ENCODE results near the gene COX5A.
"Not testable (repeated sequence)": the region's sequence is repeated elsewhere in the genome, so short reads cannot be mapped to it uniquely, and the experiment has no call there.

The COX5A gene

DNA sequence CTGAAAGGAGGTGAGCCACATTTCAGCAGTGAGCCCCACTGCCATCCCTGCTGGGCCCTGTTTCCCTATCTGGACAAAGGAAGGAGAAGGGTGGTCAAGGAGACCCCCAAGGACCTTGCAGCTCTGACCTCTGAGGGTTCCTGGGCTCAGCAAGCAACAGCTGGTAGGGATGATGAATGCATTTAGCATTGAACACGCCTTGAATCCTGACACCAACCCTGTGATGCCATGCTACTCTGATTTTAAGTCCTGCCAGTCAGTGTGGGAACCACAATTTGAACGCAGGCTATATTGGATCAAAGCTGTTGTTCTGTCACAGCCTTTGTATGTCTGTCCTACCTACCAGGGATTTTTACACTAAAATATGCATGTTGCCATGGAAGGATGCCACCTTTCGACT lies 41.6 kb downstream of the COX5A start:
- no peak for DNase-seq

DNA sequence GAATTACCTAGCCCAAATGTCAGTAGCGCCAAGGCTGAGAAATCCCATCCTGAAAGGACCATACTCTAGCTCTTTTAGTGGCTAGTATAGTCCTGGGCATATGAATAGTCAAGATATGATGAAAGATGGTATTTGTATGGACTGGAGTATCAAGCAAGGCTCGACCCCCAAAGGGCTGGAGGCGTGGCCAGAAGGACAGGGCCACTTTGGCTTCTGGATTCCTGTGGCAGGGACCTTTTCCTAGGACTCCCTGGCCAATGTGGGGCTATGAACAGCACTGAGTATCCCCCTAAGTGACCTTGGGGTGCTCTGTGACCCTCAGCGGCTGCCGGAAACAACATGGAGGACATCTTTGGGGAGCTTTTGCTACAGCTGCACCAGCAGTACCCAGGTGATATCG lies 42.0 kb downstream of the COX5A start:
- no peak for DNase-seq

DNA sequence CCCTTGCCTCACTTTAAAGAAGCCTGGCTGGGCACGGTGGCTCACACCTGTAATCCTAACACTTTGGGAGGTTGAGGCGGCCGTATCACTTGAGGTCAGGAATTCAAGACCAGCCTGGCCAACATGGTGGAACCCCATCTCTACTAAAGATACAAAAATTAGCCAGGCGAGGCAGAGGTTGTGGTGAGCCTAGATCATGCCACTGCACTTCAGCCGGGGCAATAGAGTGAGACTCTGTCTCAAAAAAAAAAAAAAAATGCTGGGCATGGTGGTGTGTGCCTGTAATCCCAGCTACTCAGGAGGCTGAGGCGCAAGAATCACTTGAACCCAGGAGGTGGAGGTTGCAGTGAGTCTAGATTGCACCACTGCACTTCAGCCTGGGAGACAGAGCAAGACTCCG lies 43.5 kb downstream of the COX5A start:
- not testable (repeated sequence) for DNase-seq

DNA sequence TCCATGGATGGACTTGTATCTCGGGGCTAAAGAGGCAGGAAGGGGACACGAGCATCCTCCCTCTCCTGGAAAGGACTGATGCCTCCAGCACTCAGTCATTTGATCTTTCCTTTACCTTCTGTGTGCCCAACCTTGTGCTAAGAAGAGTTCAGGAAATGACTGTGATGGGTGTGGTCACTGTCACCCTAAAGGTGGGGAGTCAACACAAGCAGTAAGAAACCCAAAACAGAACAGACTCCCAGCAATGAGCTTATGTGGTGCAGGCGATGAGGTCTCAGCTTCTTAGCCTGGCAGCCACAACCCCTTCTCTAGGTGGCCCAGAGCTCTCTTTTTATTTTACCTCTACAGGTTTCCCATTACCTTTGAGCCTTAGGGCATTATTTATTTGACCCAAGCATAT lies 44.2 kb downstream of the COX5A start:
- DNase-seq: no peak

DNA sequence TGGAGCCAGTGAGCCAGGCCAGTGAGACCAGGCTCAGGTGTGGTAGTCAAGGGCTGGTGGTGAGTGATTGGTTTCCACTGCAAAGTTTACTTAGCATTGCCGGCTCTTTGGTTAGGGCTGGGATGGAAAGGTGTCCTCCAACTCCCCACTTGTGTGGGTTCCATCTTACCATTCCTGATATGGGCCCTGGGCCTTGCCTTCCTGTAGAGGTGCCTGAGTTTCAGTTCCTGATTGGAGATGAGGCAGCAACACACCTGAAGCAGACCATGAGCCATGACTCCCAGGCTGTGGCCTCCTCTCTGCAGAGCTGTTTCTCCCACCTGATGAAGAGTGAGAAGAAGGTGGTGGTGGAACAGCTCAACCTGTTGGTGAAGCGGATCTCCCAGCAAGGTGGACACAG lies 44.9 kb downstream of the COX5A start:
- DNase-seq: no peak

DNA sequence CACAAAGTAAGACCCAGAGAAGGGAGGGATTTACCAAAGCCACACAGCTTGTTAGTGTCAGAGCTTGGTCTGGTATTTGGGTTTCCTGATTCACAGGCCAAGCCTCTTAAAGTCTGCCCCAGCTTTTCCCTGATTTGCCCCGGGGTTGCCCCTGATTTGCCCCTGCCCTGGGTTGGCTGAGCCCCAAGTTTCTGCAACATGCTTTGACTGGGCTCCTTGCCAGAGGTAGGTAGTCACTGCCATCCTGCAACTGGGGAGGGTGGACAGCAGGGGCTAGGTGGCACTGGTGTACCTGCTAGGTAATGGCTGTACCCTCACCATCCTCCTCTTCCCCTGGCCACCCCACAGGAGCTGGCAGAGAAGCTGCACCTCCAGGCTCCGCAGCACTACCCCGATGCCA lies 45.6 kb downstream of the COX5A start:
- no peak for DNase-seq

DNA sequence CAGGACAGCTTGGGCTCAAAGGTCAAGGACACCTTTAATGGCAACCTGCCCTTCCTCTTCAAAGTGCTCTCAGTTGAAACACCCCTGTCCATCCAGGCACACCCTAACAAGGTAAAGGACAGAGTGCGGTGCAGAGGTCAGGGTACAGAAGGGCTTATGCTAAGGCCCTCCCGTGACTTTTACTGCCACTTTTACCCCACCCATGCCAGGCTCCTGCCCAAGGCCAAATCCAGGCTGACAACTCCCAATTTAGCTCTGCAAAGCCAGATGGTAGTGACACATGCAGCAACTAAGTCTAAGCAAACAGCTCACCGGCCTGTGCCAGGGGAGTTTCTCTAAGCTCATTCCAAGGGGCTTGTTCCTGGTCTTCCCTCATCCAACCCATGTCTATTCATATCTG lies 46.4 kb downstream of the COX5A start:
- DNase-seq: no peak

DNA sequence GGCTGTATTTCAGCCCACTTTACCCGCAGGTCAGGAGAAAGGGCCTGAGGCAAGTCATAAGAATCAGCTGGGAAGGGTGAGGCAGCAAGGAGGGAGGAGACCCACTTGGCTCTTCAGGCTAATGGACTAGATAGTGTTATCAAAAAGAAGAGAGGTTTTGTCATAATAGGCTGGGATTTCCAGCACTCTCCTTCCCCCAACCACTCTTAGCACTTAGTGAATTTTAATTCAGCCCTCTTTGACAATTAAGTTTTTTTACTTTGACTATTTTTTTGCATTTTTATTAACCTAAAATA lies 47.3 kb downstream of the COX5A start:
- no peak for DNase-seq

DNA sequence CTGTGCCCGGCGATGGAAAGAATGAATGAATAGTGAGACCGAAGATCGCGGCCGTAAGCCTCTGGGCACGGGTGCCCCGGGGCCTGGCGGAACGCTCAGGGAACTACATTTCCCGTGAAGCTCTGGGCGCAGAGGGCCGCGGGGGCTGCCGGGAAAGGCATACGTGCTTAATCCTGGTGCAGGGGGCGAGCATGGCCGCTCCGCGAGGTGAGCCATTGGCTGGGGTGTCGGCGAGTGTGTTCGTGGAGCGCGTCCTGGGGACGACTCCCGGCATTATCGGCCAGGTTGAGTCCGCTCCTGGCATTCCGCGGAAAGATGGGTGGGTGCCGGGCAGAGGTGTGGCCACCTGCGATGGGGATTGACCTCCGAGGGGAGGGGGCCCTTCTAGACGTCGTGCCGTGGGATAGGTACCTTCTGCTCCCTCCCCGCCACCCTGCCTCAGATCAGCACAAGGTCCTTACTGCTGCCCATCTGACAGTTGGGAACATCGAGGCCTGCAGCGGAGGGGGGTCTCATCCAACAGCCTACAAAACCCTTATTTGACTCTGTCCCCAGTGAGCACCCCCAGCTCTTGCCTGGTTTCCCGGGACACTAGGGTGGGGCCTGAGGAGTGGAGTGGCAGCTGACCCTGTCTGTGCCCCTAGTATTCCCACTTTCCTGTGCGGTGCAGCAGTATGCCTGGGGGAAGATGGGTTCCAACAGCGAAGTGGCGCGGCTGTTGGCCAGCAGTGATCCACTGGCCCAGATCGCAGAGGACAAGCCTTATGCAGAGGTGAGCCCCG lies 47.8 kb downstream of the COX5A start, which contains the start of gene MPI:
Gene MPI (plus strand): TSS at position 160 of the 782 bp plus-strand sequence. CDS start 32 bp downstream, at position 192.
- peak; percentile 85 for DNase-seq

DNA sequence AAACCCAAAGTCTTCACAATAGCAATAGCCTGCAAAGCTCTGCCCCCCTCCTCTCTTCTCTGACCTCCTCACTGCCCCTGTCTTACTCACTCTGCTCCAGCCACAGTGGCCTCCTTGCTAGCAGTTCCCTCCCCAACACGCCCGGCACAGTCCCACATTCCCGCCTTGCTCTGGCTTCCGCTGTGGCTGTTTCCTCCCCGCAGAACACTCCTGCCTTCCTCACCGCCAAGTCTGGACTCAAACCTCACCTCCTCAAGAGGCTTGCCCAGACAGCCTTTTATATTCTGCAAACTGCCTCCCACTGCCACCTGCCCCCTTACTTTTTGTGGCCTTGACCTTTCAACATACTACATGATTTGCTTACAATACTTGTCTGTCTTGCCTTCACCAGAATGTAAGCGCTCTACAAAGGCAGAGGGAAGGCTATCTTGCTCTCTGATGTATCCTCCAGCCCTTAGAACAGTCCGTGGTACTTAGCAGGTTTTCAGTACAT lies 48.4 kb downstream of the COX5A start:
- DNase-seq: peak; percentile 59

DNA sequence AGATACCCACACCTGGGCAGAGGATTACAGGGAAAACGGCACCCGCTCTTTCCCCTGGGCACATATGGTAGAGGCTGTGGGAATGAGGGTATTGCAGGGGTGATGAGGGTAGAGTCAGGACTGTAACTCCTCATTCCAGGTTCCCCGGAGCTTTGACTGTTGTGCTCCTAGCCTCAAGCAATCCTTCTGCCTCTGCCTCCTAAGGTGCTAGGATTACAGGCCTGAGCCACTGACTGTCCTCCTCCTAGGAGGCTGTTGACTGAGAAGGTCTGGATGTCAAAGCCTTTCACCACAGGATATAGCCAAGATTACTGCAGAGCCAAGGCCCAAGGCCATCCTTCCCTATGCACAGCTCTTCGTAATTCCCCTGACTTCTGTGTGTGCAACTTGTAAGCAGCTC lies 49.2 kb downstream of the COX5A start:
- no peak for DNase-seq

DNA sequence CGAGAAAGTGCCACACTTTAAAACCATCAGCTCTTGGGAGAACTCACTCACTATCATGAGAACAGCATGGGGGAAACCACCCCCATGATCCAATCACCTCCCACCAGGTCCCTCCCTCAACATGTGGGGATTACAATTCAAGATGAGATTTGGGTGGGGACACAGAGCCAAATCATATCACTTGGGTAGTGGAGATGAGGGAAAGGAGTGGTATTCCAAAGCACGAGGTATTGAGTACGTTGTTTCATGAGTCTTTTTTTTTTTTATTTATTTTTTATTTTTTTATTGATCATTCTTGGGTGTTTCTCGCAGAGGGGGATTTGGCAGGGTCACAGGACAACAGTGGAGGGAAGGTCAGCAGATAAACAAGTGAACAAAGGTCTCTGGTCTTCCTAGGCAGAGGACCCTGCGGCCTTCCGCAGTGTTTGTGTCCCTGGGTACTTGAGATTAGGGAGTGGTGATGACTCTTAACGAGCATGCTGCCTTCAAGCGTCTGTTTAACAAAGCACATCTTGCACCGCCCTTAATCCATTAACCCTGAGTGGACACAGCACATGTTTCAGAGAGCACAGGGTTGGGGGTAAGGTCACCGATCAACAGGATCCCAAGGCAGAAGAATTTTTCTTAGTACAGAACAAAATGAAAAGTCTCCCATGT lies 50.2 kb downstream of the COX5A start:
- DNase-seq: not testable (repeated sequence)

DNA sequence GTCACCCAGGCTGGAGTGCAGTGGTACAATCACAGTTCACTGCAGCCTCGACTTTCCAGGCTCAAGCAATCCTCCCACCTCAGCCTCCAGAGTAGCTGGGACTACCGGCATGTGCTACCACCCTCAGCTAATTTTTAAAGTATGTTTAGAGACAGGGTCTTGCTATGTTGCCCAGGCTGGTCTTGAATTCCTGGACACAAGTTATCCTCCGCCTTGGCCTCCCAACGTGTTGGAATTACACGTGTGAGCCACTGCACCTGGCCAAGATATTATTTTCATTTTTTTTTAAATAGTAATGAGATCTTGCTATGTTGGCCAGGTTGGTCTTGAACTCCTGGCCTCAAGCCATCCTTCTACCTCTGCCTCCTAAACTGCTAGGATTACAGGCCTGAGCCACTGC lies 52.4 kb downstream of the COX5A start:
- DNase-seq: no peak

DNA sequence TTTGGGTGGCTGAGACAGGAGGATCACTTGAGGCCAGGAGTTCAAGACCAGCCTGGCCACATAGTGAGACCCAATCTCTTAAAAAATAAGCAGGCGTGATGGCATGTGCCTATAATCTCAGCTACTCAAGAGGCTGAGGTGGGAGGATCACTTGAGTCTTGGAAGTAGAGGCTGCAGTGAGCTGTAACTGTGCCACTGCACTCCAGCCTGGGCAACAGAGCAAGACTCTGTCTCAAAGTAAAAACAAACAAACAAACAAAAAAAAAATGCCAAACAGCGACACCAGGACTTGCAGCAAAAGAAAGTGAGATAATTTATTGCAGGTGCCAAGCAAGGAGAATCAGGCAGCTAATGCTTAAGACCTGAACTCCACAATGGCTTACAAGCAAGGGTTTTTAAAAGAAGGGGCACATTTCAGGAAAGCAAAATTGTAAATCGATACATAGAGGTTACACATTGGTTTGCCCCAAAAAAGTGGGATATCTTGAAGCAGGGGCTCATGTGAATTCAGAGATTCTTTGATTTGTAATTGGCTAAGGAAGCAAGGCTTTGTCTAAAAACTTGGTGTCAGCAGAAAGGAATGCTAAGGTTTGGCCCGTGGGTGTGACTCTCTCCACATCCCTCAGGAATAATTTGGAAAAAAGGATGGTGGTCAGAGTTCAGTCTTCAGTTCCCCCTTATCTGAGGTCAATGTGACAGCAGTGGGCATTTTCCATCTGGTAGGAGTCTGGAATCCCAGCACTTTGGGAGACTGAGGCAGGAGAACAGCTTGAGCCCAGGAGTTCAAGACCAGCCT lies 53.2 kb downstream of the COX5A start:
- peak; percentile 55 for DNase-seq

DNA sequence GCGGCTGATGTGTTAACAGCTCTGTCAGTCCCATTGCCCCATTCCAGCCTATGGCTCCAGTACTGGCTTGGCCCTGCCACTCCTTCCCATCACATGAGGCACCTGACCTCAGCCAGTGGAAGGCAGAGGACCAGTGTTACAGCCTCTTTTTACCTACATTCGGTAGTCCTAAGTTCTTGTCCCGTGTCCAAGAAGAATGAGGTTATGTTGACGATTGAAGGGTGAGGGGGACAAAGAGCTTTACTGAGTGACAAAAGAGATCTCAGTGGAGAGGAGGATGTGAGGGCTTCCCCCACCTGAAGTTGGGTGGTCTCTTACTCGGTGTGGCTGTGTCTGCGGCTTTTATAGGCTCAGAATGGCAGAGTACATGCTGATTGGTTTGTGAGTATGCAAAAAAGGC lies 55.3 kb downstream of the COX5A start:
- no peak for DNase-seq

DNA sequence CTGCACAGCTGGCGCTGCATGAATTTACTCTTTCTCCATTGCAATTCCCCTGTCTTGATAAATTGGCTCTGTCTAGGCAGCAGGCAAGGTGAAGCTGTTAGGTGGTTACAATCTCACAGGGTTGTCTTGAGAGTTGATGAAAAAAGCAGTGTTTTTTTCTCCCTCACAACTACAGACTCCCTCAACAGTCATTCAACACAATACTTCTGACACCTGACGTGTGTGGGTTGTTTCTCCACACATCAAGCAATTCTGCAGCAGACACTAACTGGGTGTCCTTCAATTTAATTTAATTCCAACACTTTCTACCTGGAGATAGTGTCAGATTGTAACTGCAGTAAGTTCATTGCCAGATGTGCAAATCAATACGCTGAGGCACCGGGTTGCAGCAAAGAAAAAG lies 59.6 kb downstream of the COX5A start:
- no peak for DNase-seq

DNA sequence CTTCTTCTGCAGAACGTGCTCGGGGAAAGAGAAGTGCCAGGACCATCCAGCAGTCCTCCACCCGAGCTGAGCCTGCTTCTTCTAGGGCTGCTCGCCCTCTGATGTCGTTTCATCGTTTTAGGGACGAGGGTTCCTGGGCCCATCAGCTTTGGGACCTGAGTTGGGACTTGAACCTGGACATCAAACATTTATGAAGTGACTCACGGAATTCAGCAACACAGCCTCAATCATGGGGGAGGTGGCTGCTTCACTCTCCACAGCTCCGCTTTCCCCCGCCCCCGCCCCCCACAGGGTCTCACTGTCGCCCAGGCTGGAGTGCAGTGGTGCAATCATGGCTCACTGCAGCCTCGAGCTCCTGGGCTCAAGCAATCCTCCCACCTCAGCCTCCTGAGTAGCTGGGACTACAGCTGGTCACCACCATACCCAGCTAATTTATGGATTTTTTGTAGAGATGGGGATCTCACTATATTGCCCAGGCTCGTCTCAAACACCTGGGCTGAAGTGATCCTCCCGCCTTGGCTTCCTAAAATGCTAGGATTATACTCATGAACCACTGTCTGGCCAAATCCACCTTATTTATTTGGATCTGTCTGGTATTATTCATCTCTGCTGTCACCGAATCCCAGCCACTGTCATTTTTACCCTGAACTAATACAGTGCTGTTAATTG lies 64.0 kb downstream of the COX5A start:
- peak; percentile 31 for DNase-seq

DNA sequence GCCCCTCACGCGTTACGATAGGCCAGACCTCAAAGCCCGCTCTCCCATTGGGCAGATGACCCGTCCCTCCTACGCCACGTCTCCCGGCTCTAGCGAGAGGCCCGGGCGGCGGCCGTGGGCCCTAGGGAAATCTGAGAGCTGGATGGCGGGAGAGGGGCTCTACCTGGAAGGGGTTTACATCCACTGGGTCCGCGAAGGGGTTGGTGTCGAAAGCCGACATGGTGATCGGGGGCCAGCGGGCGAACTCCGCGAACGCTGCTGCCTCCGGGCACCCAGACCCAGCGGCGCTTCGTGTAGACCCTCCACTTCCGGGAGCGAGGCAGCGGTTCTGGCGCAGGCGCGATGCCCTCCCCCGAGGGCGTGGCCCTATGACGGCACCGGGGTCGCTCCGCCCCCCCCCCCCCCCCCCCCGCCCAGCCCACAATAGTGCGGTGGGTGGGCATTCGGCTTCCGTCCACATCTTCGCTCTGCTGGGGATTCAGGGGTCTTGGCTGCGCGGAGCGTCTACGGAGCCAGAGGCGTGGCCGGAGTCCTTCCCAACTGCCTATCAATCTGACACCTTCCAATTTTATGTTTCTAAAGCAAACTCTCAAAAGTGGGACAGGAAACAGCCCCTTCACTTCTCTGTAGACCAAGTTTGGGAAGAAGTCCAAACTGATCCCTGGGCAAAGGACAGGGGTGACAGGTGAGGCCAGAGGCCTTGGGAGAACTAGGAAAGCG lies 64.7 kb downstream of the COX5A start, which contains the start of gene SCAMP2:
Gene SCAMP2 (minus strand): TSS at position 330 of the 720 bp plus-strand sequence. CDS start 110 bp downstream, at position 220.
- DNase-seq: peak; percentile 95

DNA sequence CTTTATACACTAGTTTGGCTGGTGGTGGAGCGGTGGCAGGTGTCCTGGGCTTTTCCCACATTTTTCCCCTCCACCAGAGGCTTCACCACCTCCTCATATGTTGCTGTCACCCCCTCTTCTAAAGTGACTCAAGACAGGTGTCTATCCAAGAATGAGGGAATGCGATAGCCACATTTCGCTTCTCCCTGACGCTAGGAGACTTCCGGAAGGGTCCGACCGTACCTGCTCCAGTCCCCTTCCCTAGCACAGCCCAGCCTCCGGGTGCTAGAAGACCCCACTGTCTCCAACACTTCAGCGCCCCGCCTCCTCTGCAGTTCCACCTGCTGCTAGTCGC lies 65.2 kb downstream of the COX5A start:
- DNase-seq: no peak

DNA sequence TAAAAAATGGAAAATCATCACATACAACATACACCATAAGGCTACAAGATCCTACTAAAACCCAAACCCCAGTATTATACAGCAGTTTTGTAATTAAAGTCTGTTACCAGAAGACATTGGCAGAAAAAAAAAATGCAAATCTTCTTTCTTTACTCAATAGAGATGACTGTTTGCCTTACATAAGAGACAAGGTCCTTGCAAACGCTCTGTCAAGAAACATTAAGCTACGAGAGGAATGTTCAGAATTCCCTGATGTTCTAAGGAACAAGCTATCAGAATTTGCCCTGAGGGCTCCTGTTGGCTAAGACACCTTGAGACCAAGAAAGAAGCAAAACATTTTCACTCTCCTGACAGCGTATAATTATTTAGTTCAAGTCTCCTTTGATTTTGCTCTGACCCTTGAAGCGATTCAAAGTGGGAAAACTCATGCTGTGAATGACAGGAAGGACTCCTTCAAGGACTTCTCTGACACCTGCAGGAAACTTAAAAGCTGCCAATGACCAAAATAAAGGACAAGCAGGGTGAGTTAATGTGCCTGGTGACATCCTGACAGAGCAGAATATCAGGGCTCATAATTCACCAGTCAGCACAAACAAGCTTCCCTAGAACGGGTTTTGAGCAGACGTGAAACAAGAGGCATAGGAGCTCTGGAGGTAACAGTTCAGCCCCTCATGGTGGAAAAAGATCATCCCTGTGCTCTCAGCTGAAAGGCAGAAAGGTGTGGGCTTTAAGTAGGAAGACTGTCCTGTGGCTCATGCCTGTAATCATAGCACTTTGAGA lies 67.2 kb downstream of the COX5A start:
- DNase-seq: peak; percentile 52

All from EL (cell line).